BLaER1 (cell line): ENCODE measurements around the gene MGRN1.
"Not testable (repeated sequence)": the region's sequence is repeated elsewhere in the genome, so short reads cannot be mapped to it uniquely, and the experiment has no call there.

ENCODE experiments used
- H3K27ac ChIP-seq: shearing (Covaris generic); formaldehyde crosslinking; 2 replicates; pipeline ENCODE4 v1.8.1; 2022
- H3K27me3 ChIP-seq: shearing (Covaris generic); formaldehyde crosslinking; 2 replicates; pipeline ENCODE4 v1.8.1; 2022
- H3K36me3 ChIP-seq: shearing (Covaris generic); formaldehyde crosslinking; 2 replicates; pipeline ENCODE4 v1.8.1; 2022
- H3K4me1 ChIP-seq: shearing (Covaris generic); formaldehyde crosslinking; 2 replicates; pipeline ENCODE4 v1.8.1; 2022
- H3K4me2 ChIP-seq: shearing (Covaris generic); formaldehyde crosslinking; 2 replicates; pipeline ENCODE4 v1.8.1; 2022
- H3K4me3 ChIP-seq: shearing (Covaris generic); formaldehyde crosslinking; 2 replicates; pipeline ENCODE4 v1.8.1; 2022
- H3K9ac ChIP-seq: shearing (Covaris generic); formaldehyde crosslinking; 2 replicates; pipeline ENCODE4 v1.8.1; 2022
- H3K9me3 ChIP-seq: shearing (Covaris generic); formaldehyde crosslinking; 2 replicates; pipeline ENCODE4 v1.8.1; 2022
- H4K20me1 ChIP-seq: shearing (Covaris generic); formaldehyde crosslinking; 2 replicates; pipeline ENCODE4 v1.8.1; 2022
- Cebpa-rat ChIP-seq: shearing (Covaris generic); IDR thresholded peaks from 2 replicates; pipeline ENCODE4 v1.8.1; 2022

The MGRN1 gene

GRCh38 chr16:4734063-4734729 lies 109.6 kb downstream of the MGRN1 start, which contains the start of the genes ANKS3 and DNAAF8:
Gene ANKS3 (minus strand): TSS chr16:4734271. CDS start chr16:4730149, 4,122 bp downstream.
Gene DNAAF8 (plus strand): TSS chr16:4734537. CDS start chr16:4736515, 1,978 bp downstream.
- Histone ChIP-seq H3K9ac (peak within 1 kb of the TSS; percentile 87), H3K36me3 (peaks cover 24% of the 10 kb centered on the region), H3K27me3 (no peaks in the 10 kb centered on the region), H3K27ac (peak within 1 kb of the TSS; percentile 79), H3K4me1 (peaks cover 32% of the 10 kb centered on the region), H3K4me3 (peak within 1 kb of the TSS; percentile 96), H4K20me1 (no peaks in the 10 kb centered on the region), H3K9me3 (no peaks in the 10 kb centered on the region), H3K4me2 (peak within 1 kb of the TSS; percentile 99)
- no peak for TF ChIP-seq Cebpa-rat

- Histone ChIP-seq H3K27me3 (no peaks in the 10 kb centered on the region), H3K9me3 (no peaks in the 10 kb centered on the region), H3K36me3 (peaks cover 17% of the 10 kb centered on the region), H3K9ac (peak overlapping the region; percentile 87), H3K4me1 (peaks cover 32% of the 10 kb centered on the region), H3K4me2 (peak overlapping the region; percentile 99), H3K27ac (peak overlapping the region; percentile 79), H4K20me1 (no peaks in the 10 kb centered on the region), H3K4me3 (peak overlapping the region; percentile 96)
- TF ChIP-seq Cebpa-rat: no peak
These were observed 110.3 kb downstream of the MGRN1 start for GRCh38 chr16:4734730-4735535.

GRCh38 chr16:4736546-4736945 lies 111.9 kb downstream of the MGRN1 start:
- Histone ChIP-seq H3K36me3 (0 out of 2 replicates have a peak, but pooled peaks cover 4% of the 10 kb centered on the region), H3K27me3 (no peaks in the 10 kb centered on the region), H3K9ac (no peak overlapping the region), H3K4me1 (peaks cover 32% of the 10 kb centered on the region), H3K4me2 (no peak overlapping the region), H3K4me3 (no peak overlapping the region), H3K9me3 (no peaks in the 10 kb centered on the region), H3K27ac (no peak overlapping the region), H4K20me1 (no peaks in the 10 kb centered on the region)
- no peak for TF ChIP-seq Cebpa-rat

- Histone ChIP-seq H3K27me3 (no peaks in the 10 kb centered on the region), H3K36me3 (no peaks in the 10 kb centered on the region), H3K4me2 (no peak overlapping the region), H3K9ac (no peak overlapping the region), H3K27ac (no peak overlapping the region), H4K20me1 (no peaks in the 10 kb centered on the region), H3K4me3 (no peak overlapping the region), H3K4me1 (peaks cover 32% of the 10 kb centered on the region), H3K9me3 (no peaks in the 10 kb centered on the region)
- TF ChIP-seq Cebpa-rat: no peak
These were observed 112.9 kb downstream of the MGRN1 start for GRCh38 chr16:4737545-4737944.

- not testable (repeated sequence) for H4K20me1 ChIP-seq, H3K4me3 ChIP-seq, H3K9ac ChIP-seq, H3K36me3 ChIP-seq, H3K9me3 ChIP-seq, H3K4me2 ChIP-seq, H3K27ac ChIP-seq, H3K27me3 ChIP-seq
- H3K4me1 ChIP-seq: peaks cover 32% of the 10 kb centered on the region
These were observed 113.7 kb downstream of the MGRN1 start for GRCh38 chr16:4738370-4738769.
